HG03060 (cell line): ENCODE data around the gene CPS1.

Experiments used
- ATAC-seq: cut with Tn5 transposase; IDR thresholded peaks from one replicate; pipeline ENCODE4 v1.9.1; 2021; ENCODE audit warnings: low read depth, moderate number of reproducible peaks; ENCODE audit not compliant: unreplicated experiment

Gene CPS1

GRCh38 chr2:210599476-210599875, 43.1 kb downstream of the CPS1 start:
- ATAC-seq = no peak

- no peak for ATAC-seq
Observed at GRCh38 chr2:210604666-210605065, 48.3 kb downstream of the CPS1 start.

GRCh38 chr2:210606001-210606400, 49.6 kb downstream of the CPS1 start:
- no peak for ATAC-seq

- ATAC-seq = no peak
Observed at GRCh38 chr2:210611466-210611865, 55.1 kb downstream of the CPS1 start.

- no peak for ATAC-seq
Observed at GRCh38 chr2:210616074-210616473, 59.7 kb downstream of the CPS1 start.

- ATAC-seq = no peak
Observed at GRCh38 chr2:210617318-210617717, 60.9 kb downstream of the CPS1 start.

- peak; percentile 62 for ATAC-seq
Observed at GRCh38 chr2:210617732-210618330, 61.4 kb downstream of the CPS1 start.

- ATAC-seq = no peak
Observed at GRCh38 chr2:210620456-210620855, 64.1 kb downstream of the CPS1 start.

- no peak for ATAC-seq
Observed at GRCh38 chr2:210623506-210623905, 67.1 kb downstream of the CPS1 start.

- no peak for ATAC-seq
Observed at GRCh38 chr2:210626849-210627248, 70.5 kb downstream of the CPS1 start.

GRCh38 chr2:210630873-210631560, 74.6 kb downstream of the CPS1 start:
- ATAC-seq = no peak

- ATAC-seq = no peak
Observed at GRCh38 chr2:210633699-210634098, 77.3 kb downstream of the CPS1 start.

GRCh38 chr2:210635257-210635656, 78.9 kb downstream of the CPS1 start:
- ATAC-seq = no peak

GRCh38 chr2:210642333-210642732, 85.9 kb downstream of the CPS1 start:
- ATAC-seq = no peak

GRCh38 chr2:210647151-210647550, 90.8 kb downstream of the CPS1 start:
- no peak for ATAC-seq

GRCh38 chr2:210654091-210654490, 97.7 kb downstream of the CPS1 start:
- ATAC-seq = no peak

GRCh38 chr2:210655229-210655975, 99.0 kb downstream of the CPS1 start:
- no peak for ATAC-seq

- ATAC-seq = no peak
Observed at GRCh38 chr2:210657874-210658273, 101.5 kb downstream of the CPS1 start.

- ATAC-seq = no peak
Observed at GRCh38 chr2:210660751-210661150, 104.4 kb downstream of the CPS1 start.

- no peak for ATAC-seq
Observed at GRCh38 chr2:210662560-210662959, 106.2 kb downstream of the CPS1 start.

GRCh38 chr2:210663631-210664089, 107.3 kb downstream of the CPS1 start:
- ATAC-seq = no peak

- no peak for ATAC-seq
Observed at GRCh38 chr2:210667711-210668110, 111.3 kb downstream of the CPS1 start.
